ENCODE data around the gene SERGEF. TPM values are rescaled to one million over a fixed set of nuclear protein-coding genes. Genes with fewer than 3 reads are reported as not detected.

The SERGEF gene
- total and polyA plus RNA-seq, 7 donors = 11.1 to 33.1 (median 26.0) TPM

- Histone ChIP-seq H3K4me1 (peaks cover 6% of the 10 kb centered on the region), H3K9me3 (no peaks in the 10 kb centered on the region), H3K27ac (peak overlapping the region; percentile 91), H3K27me3 (ENCODE audit: insufficient read depth in 3 of 3, low read length in 2 of 3) (no peaks in the 10 kb centered on the region), H3K4me3 (peak overlapping the region; percentile 96), H3K36me3 (ENCODE audit: insufficient read depth in 1 of 2, low read depth in 1 of 2) (no peaks in the 10 kb centered on the region)
- no peak for TF ChIP-seq CTCF (IDR thresholded peaks at IDR 0.05)
- WGBS, 3 donors = 19 to 22% (median 20%) methylated on average over 11 of the region's 11 CpGs
- intact Hi-C loops (cut with DNase I) = loop anchor here (10.0 kb wide), 2 partner anchors 91 to 301 kb away; partner anchors contain the start of gene SAAL1 (in 1 of the 2)
- DNase-seq = no peak
- ATAC-seq = peak in 1 of 4 donors; percentile 8
These were observed 1.1 kb upstream of the SERGEF start for GRCh38 chr11:18013790-18014507.

- DNase-seq = peak; percentile 18 to 50
- Histone ChIP-seq H3K4me1 (peaks cover 6% of the 10 kb centered on the region), H3K4me3 (peak overlapping the region; percentile 96), H3K36me3 (ENCODE audit: insufficient read depth in 1 of 2, low read depth in 1 of 2) (peaks cover 0 to 5% of the 10 kb centered on the region in 2 donors), H3K27me3 (ENCODE audit: insufficient read depth in 3 of 3, low read length in 2 of 3) (no peaks in the 10 kb centered on the region), H3K27ac (peak overlapping the region; percentile 91), H3K9me3 (no peaks in the 10 kb centered on the region)
- WGBS, 3 donors = 5 to 11% (median 7%) methylated on average over 43 to 46 of the region's 46 CpGs
- intact Hi-C loops (cut with DNase I) = loop anchor here (10.0 kb wide), 2 partner anchors 92 to 302 kb away; partner anchors contain the start of gene SAAL1 (in 1 of the 2)
- ATAC-seq = peak; percentile 8 to 26 (median 16)
- TF ChIP-seq CTCF (IDR thresholded peaks at IDR 0.05) = no peak
These were observed 533 bp downstream of the SERGEF start for GRCh38 chr11:18012122-18012905.

- whole genome bisulfite sequencing, 3 donors = 71 to 85% (median 78%) methylated on average over 8 of the region's 8 CpGs
- Histone ChIP-seq H3K27ac (peak overlapping the region; percentile 91), H3K27me3 (ENCODE audit: insufficient read depth in 3 of 3, low read length in 2 of 3) (no peaks in the 10 kb centered on the region), H3K36me3 (ENCODE audit: insufficient read depth in 1 of 2, low read depth in 1 of 2) (peaks cover 0 to 12% of the 10 kb centered on the region in 2 donors), H3K9me3 (no peaks in the 10 kb centered on the region), H3K4me3 (peak overlapping the region; percentile 96), H3K4me1 (peaks cover 6% of the 10 kb centered on the region)
- TF ChIP-seq CTCF (IDR thresholded peaks at IDR 0.05) = no peak
- DNase-seq (peak in 1 of 2 donors; percentile 46), ATAC-seq (no peak)
- intact Hi-C loops (cut with DNase I) = loop anchor here (10.0 kb wide), 2 partner anchors 93 to 303 kb away; partner anchors contain the start of gene SAAL1 (in 1 of the 2)
These were observed 1.2 kb downstream of the SERGEF start for GRCh38 chr11:18011633-18012032.

- Histone ChIP-seq H3K36me3 (ENCODE audit: insufficient read depth in 1 of 2, low read depth in 1 of 2) (peaks cover 0 to 18% of the 10 kb centered on the region in 2 donors), H3K27me3 (ENCODE audit: insufficient read depth in 3 of 3, low read length in 2 of 3) (no peaks in the 10 kb centered on the region), H3K9me3 (no peaks in the 10 kb centered on the region), H3K4me3 (no peak overlapping the region), H3K27ac (no peak overlapping the region), H3K4me1 (peaks cover 6% of the 10 kb centered on the region)
- ATAC-seq = no peak
- no peak for TF ChIP-seq CTCF (IDR thresholded peaks at IDR 0.05)
- no peak for DNase-seq
- intact Hi-C loops (cut with DNase I) = loop anchor here (10.0 kb wide), 2 partner anchors 94 to 304 kb away; partner anchors contain the start of gene SAAL1 (in 1 of the 2)
- WGBS, 3 donors = 78 to 87% (median 86%) methylated on average over 10 of the region's 10 CpGs
These were observed 1.8 kb downstream of the SERGEF start for GRCh38 chr11:18010977-18011586.
